IMR-90 (cell line): ENCODE data around the gene TENM3. TPM values are rescaled to one million over a fixed set of nuclear protein-coding genes. Genes with fewer than 3 reads are reported as not detected.

Experiments used
- ATAC-seq: fragments of 200-7000 bp; cut with Tn5 transposase; 2 replicates; pipeline ENCODE4 v1.9.1; 2020; ENCODE audit warnings: low read depth, mild to moderate bottlenecking, moderate library complexity
- BruUV-seq: library from RNA; stranded (reverse); fragments of 400-500 nt; replicated peaks from 2 replicates; lab custom pipeline; 2021; lab: Mats Ljungman, UMichigan
- CTCF ChIA-PET: fragments of 300-600 bp; formaldehyde crosslinking; extraction: SDS; loops from one replicate; lab custom pipeline; 2021; ENCODE audit warnings: antibody characterized with exemption; lab: Yijun Ruan, JAX
- POLR2A ChIA-PET: fragments of 300-600 bp; sonication (Branson Sonifier 250); formaldehyde crosslinking; loops from one replicate; lab custom pipeline; 2022; ENCODE audit warnings: antibody characterized with exemption; ENCODE audit not compliant: unreplicated experiment; lab: Charles Lee
- DNase-seq: peaks from one replicate; pipeline ENCODE4 v3.0.0; 2013
- H2AFZ ChIP-seq: replicated peaks from 2 replicates; pipeline ENCODE3; 2013; ENCODE audit warnings: low read length, mild to moderate bottlenecking; ENCODE audit not compliant: poor library complexity
- H2AK5ac ChIP-seq: 2 replicates; pipeline ENCODE4 v1.6.1; 2013; ENCODE audit warnings: low read depth, low read length, inconsistent platforms
- H2AK9ac ChIP-seq: replicated peaks from 2 replicates; pipeline ENCODE3; 2013; ENCODE audit warnings: mild to moderate bottlenecking, low read depth, low read length, moderate library complexity; ENCODE audit not compliant: poor library complexity
- H2BK120ac ChIP-seq: 2 replicates; pipeline ENCODE4 v1.6.1; 2013; ENCODE audit warnings: low read depth, low read length, inconsistent platforms
- H2BK15ac ChIP-seq: 3 replicates; pipeline ENCODE4 v1.6.1; 2013; ENCODE audit warnings: low read depth, low read length, inconsistent platforms
- H2BK20ac ChIP-seq: 2 replicates; pipeline ENCODE4 v1.6.1; 2013; ENCODE audit warnings: low read depth, mild to moderate bottlenecking, inconsistent platforms, low read length, moderate library complexity
- H2BK5ac ChIP-seq: 2 replicates; pipeline ENCODE4 v1.6.1; 2013; ENCODE audit warnings: mild to moderate bottlenecking, low read depth, low read length, inconsistent platforms; ENCODE audit not compliant: poor library complexity, severe bottlenecking
- H3K14ac ChIP-seq: replicated peaks from 2 replicates; pipeline ENCODE4 v1.6.1; 2013; ENCODE audit warnings: low read depth, low read length, inconsistent platforms
- H3K18ac ChIP-seq: 2 replicates; pipeline ENCODE4 v1.6.1; 2013; ENCODE audit warnings: low read depth, low read length, control low read depth
- H3K23ac ChIP-seq: 2 replicates; pipeline ENCODE4 v1.6.1; 2013; ENCODE audit warnings: low read depth, low read length, inconsistent platforms
- H3K27ac ChIP-seq: 2 replicates; pipeline ENCODE4 v1.5.1; 2013; ENCODE audit warnings: mild to moderate bottlenecking, control low read depth, low read length; ENCODE audit not compliant: insufficient read depth
- H3K27me3 ChIP-seq: 2 replicates; pipeline ENCODE4 v1.6.1; 2013; ENCODE audit warnings: low read length; ENCODE audit not compliant: control insufficient read depth, insufficient read depth
- H3K36me3 ChIP-seq: 2 replicates; pipeline ENCODE4 v1.6.1; 2013; ENCODE audit warnings: low read length, mixed read lengths; ENCODE audit not compliant: control insufficient read depth, insufficient read depth
- H3K4ac ChIP-seq: 2 replicates; pipeline ENCODE4 v1.6.1; 2013; ENCODE audit warnings: low read depth, low read length, inconsistent platforms
- H3K4me1 ChIP-seq: 2 replicates; pipeline ENCODE4 v1.6.1; 2013; ENCODE audit warnings: low read length, mixed read lengths; ENCODE audit not compliant: control insufficient read depth, insufficient read depth
- H3K4me2 ChIP-seq: 2 replicates; pipeline ENCODE4 v1.6.1; 2013; ENCODE audit warnings: low read depth, mild to moderate bottlenecking, control low read depth, low read length, moderate library complexity
- H3K4me3 ChIP-seq: 2 replicates; pipeline ENCODE4 v1.5.1; 2013; ENCODE audit warnings: low read depth, mild to moderate bottlenecking, control low read depth, low read length, moderate library complexity; ENCODE audit not compliant: insufficient read depth
- H3K56ac ChIP-seq: 2 replicates; pipeline ENCODE4 v1.6.1; 2013; ENCODE audit warnings: low read length, inconsistent platforms; ENCODE audit not compliant: insufficient read depth; ENCODE audit errors: extremely low read depth
- H3K79me1 ChIP-seq, 2 experiments: 2 replicates each; pipeline ENCODE4 v1.6.1; 2013; ENCODE audit warnings: low read length in 2 of 2, inconsistent platforms in 1 of 2, low read depth in 1 of 2
- H3K9ac ChIP-seq: 2 replicates; pipeline ENCODE4 v1.6.1; 2013; ENCODE audit warnings: low read depth, low read length, control low read depth
- H3K9me1 ChIP-seq: 2 replicates; pipeline ENCODE4 v1.6.1; 2013; ENCODE audit warnings: low read length, inconsistent platforms; ENCODE audit not compliant: insufficient read depth
- H3K9me3 ChIP-seq: 2 replicates; pipeline ENCODE4 v1.6.1; 2013; ENCODE audit warnings: low read length; ENCODE audit not compliant: control insufficient read depth, insufficient read depth
- H4K20me1 ChIP-seq: 2 replicates; pipeline ENCODE4 v1.6.1; 2013; ENCODE audit warnings: low read length, inconsistent platforms; ENCODE audit not compliant: insufficient read depth
- H4K5ac ChIP-seq: 2 replicates; pipeline ENCODE4 v1.6.1; 2013; ENCODE audit warnings: mild to moderate bottlenecking, low read depth, low read length, control low read depth
- H4K8ac ChIP-seq, 2 experiments: 2 replicates each; pipeline ENCODE4 v1.6.1; 2013; ENCODE audit warnings: low read depth in 2 of 2, low read length in 2 of 2, control low read depth in 1 of 2, inconsistent platforms in 1 of 2
- H4K91ac ChIP-seq: 2 replicates; pipeline ENCODE4 v1.6.1; 2013; ENCODE audit warnings: low read depth, low read length, inconsistent platforms; ENCODE audit not compliant: insufficient read depth
- BHLHE40 ChIP-seq: fragments of 150-350 bp; IDR thresholded peaks from 2 replicates; pipeline ENCODE4 v1.6.1; 2016; ENCODE audit warnings: mild to moderate bottlenecking, low read depth, low read length
- CEBPB ChIP-seq: IDR thresholded peaks from 2 replicates; pipeline ENCODE4 v1.6.1; 2012; ENCODE audit warnings: low read depth, low read length, improper control_type of control experiment
- CHD1 ChIP-seq: IDR thresholded peaks from 2 replicates; pipeline ENCODE4 v1.6.1; 2012; ENCODE audit warnings: low read depth, low read length, improper control_type of control experiment
- CTCF ChIP-seq: conservative IDR thresholded peaks from 2 replicates; pipeline ENCODE4 v1.5.1; 2012; ENCODE audit warnings: mild to moderate bottlenecking, low read depth, low read length, improper control_type of control experiment
- ELK1 ChIP-seq: fragments of 150-350 bp; IDR thresholded peaks from 2 replicates; pipeline ENCODE4 v1.6.1; 2016; ENCODE audit warnings: low read depth, mild to moderate bottlenecking, low read length, moderate library complexity, borderline replicate concordance
- FOS ChIP-seq: fragments of 150-350 bp; IDR thresholded peaks from 2 replicates; pipeline ENCODE4 v1.6.1; 2016; ENCODE audit warnings: low read depth, low read length
- MAFK ChIP-seq: IDR thresholded peaks from 2 replicates; pipeline ENCODE4 v1.6.1; 2012; ENCODE audit warnings: low read depth, low read length, improper control_type of control experiment
- MXI1 ChIP-seq: IDR thresholded peaks from 2 replicates; pipeline ENCODE4 v1.6.1; 2012; ENCODE audit warnings: low read depth, mild to moderate bottlenecking, low read length, moderate library complexity, borderline replicate concordance
- NFE2L2 ChIP-seq: fragments of 150-350 bp; IDR thresholded peaks from 2 replicates; pipeline ENCODE4 v1.6.1; 2016; ENCODE audit warnings: low read depth, mild to moderate bottlenecking, low read length
- POLR2A ChIP-seq: IDR thresholded peaks from 2 replicates; pipeline ENCODE4 v1.6.1; 2012; ENCODE audit warnings: mild to moderate bottlenecking, low read depth, low read length
- RAD21 ChIP-seq: IDR thresholded peaks from 2 replicates; pipeline ENCODE4 v1.6.1; 2012; ENCODE audit warnings: low read length, improper control_type of control experiment
- RCOR1 ChIP-seq: IDR thresholded peaks from 2 replicates; pipeline ENCODE4 v1.6.1; 2012; ENCODE audit warnings: mild to moderate bottlenecking, low read length, improper control_type of control experiment; ENCODE audit not compliant: insufficient replicate concordance
- RFX5 ChIP-seq: IDR thresholded peaks from 2 replicates; pipeline ENCODE4 v1.8.0; 2012; ENCODE audit warnings: low read depth, mild to moderate bottlenecking, low read length, moderate library complexity
- SMC3 ChIP-seq: fragments of 150-350 bp; IDR thresholded peaks from 2 replicates; pipeline ENCODE4 v1.6.1; 2016; ENCODE audit warnings: low read depth, mild to moderate bottlenecking, antibody characterized with exemption, low read length, moderate library complexity
- USF2 ChIP-seq: fragments of 150-350 bp; IDR thresholded peaks from 2 replicates; pipeline ENCODE4 v1.6.1; 2017; ENCODE audit warnings: mild to moderate bottlenecking, antibody characterized with exemption, low read length, low read depth
- WGBS, 2 experiments: methylation state at CpG; one replicate each; pipeline versions ENCODE4 v1.1.5 to v1.1.7; 2013; ENCODE audit warnings: missing lambda C conversion rate in 2 of 2; ENCODE audit not compliant: insufficient read length in 1 of 2; ENCODE audit errors: extremely low coverage in 2 of 2; 5-methylcytosine and 5-hydroxymethylcytosine counted together
- dilution Hi-C: fragments of 300-500 bp; cut with HindIII; formaldehyde crosslinking; loops from one replicate; pipeline ENCODE4 v1.14.3; 2018; ENCODE audit warnings: low sequenced_read_pairs; ENCODE audit not compliant: unreplicated experiment
- in situ Hi-C: fragments of 300-500 bp; cut with MboI; formaldehyde crosslinking; loops from 3 replicates; pipeline ENCODE4 v1.14.3; 2019; ENCODE audit warnings: low sequenced_read_pairs, inconsistent platforms, mixed read lengths
- intact Hi-C: fragments of 100-400 bp; cut with micrococcal nuclease; formaldehyde crosslinking; loops from 2 replicates; pipeline ENCODE4 v1.10.0; 2022
- polyA plus RNA-seq, 3 experiments: library from polyadenylated mRNA; depleted of rRNA; stranded (reverse); fragments of >200 nt; gene quantifications; 2 replicates each; pipeline ENCODE4 v1.2.3, GENCODE V29; 2012; ENCODE audit warnings: low replicate concordance in 1 of 3
- total RNA-seq: library from RNA; depleted of rRNA; stranded (reverse); fragments of >200 nt; gene quantifications from 2 replicates; pipeline ENCODE4 v1.2.3, GENCODE V29; 2012

The TENM3 gene
- total and polyA plus RNA-seq, 2 of the 4 experiments (the other 2 are of a cell fraction) = 29.9 to 173 TPM

GRCh38 chr4:182717788-182718583, 474.8 kb downstream of the TENM3 start:
- BruUV-seq = no TSS peak
- in situ Hi-C loops = no loop called here

More at GRCh38 chr4:182717788-182718583, 474.8 kb downstream of the TENM3 start:
- Histone ChIP-seq H3K23ac (no peak overlapping the region), H3K4me2 (no peak overlapping the region), H4K20me1 (no peaks in the 10 kb centered on the region), H3K9ac (no peak overlapping the region), H2AK9ac (no peak overlapping the region), H2AK5ac (no peak overlapping the region), H2BK120ac (no peak overlapping the region), H3K36me3 (no peaks in the 10 kb centered on the region), H3K18ac (no peak overlapping the region), H3K9me3 (no peaks in the 10 kb centered on the region), H3K56ac (no peak overlapping the region), H2AFZ (no peak overlapping the region), H2BK20ac (no peak overlapping the region), H4K5ac (no peak overlapping the region), H3K27ac (no peak overlapping the region), H4K8ac (no peak overlapping the region), H3K4me1 (no peaks in the 10 kb centered on the region), H2BK15ac (no peak overlapping the region), H4K91ac (no peak overlapping the region), H3K4me3 (no peak overlapping the region), H3K14ac (no peak overlapping the region), H3K79me1 (no peaks in the 10 kb centered on the region; a peak in 1 of 4 replicates), H3K4ac (no peak overlapping the region), H3K27me3 (no peaks in the 10 kb centered on the region), H2BK5ac (no peak overlapping the region), H3K9me1 (no peaks in the 10 kb centered on the region; the same call in 1 of the 2 replicates)
- POLR2A ChIA-PET = no interaction called here
- TF ChIP-seq SMC3 (no peak), POLR2A (no peak), MXI1 (no peak), CHD1 (no peak), ELK1 (no peak), RCOR1 (no peak), RFX5 (no peak), CEBPB (no peak), CTCF (no peak), NFE2L2 (no peak), RAD21 (no peak), USF2 (no peak), FOS (no peak), BHLHE40 (no peak), MAFK (no peak)
- dilution Hi-C loops = no loop called here
- no CpG with 5 or more reads among the region's 6 CpGs for WGBS, 2 experiments
- CTCF ChIA-PET = interaction anchor here (0.6 kb wide), 1 partner anchor 1190 kb away, joined by 3 read pairs; no protein-coding TSS in a partner anchor
- no peak for ATAC-seq
- intact Hi-C loops = no loop called here
- DNase-seq = no peak
